ENCODE measurements around the gene CANT1.

- TF ChIP-seq CTCF (IDR thresholded peaks at IDR 0.05; ENCODE audit: insufficient read depth, low read depth, low read length) (no peak), EZH2 (IDR thresholded peaks at IDR 0.05; ENCODE audit: insufficient read depth, low read length) (no peak)
Observed at GRCh38 chr17:78950870-78951269, 58.7 kb downstream of the CANT1 start.

Data from astrocyte (in vitro differentiated cells and primary cell).